DMS79 treated with DMSO at 0.1 percent for 48 hours (cell line): ENCODE results near the gene TNFRSF8.
"Not testable (repeated sequence)": the region's sequence is repeated elsewhere in the genome, so short reads cannot be mapped to it uniquely, and the experiment has no call there.

ENCODE experiments used
- DNase-seq: peaks from one replicate; lab custom pipeline; 2025; lab: John Stamatoyannopoulos, UW

Gene TNFRSF8

GRCh38 chr1:12038356-12039163 is 24.5 kb upstream of the TNFRSF8 start:
- no peak for DNase-seq

- DNase-seq = no peak
These were observed 24.0 kb upstream of the TNFRSF8 start for GRCh38 chr1:12039164-12039525.

DNA sequence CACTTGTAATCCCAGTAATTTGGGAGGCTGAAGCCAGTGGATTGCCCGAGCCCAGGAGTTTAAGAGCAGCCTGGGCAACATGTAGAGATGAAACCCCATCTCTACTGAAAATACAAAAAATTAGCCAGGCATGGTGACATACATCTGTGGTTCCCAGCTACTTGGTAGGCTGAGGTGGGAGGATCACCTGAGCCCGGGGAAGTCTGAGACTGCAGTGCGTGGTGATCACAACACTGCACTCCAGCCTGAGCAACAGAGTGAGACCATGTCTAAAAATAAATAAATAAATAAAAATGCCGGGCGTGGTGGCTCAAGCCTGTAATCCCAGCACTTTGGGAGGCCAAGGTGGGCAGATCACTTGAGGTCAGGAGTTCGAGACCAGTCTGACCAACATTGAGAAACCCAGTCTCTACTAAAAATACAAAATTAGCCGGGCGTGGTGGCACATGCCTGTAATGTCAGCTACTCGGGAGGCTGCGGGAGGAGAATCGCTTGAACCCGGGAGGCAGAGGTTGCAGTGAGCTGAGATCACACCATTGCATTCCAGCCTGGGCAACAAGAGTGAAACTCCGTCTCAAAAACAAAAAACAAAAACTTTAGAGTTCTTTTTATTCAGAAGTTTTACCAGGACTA is 23.2 kb upstream of the TNFRSF8 start:
- not testable (repeated sequence) for DNase-seq

DNA sequence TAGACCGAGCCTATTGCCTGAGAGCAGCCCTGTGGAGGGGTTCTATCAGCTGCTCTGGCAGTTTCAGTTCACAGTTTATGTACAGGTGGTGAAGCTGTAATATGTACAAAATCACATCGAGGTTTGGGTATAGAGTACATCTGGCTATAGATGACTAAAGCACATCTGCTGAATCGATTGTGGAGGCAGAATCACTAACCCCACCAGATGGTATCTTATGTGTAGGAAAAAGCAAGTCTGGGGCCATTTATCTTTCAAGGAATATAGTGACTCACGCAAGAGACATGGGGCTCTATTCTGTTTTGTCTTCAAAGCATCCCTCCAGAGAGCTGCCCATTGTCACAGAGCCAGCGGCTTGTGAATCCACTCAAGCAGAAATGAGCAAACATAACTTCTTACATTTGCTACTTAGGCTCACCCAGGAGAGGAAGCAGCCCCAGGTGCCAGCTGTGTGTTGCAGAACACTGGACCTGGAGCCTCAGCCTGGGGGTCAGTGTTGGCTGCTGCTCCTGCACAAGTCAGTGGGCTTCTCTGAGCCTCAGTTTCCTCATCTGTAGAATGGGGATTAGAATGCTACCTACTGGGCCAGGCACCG is 22.5 kb upstream of the TNFRSF8 start:
- DNase-seq = peak; percentile 97

DNA sequence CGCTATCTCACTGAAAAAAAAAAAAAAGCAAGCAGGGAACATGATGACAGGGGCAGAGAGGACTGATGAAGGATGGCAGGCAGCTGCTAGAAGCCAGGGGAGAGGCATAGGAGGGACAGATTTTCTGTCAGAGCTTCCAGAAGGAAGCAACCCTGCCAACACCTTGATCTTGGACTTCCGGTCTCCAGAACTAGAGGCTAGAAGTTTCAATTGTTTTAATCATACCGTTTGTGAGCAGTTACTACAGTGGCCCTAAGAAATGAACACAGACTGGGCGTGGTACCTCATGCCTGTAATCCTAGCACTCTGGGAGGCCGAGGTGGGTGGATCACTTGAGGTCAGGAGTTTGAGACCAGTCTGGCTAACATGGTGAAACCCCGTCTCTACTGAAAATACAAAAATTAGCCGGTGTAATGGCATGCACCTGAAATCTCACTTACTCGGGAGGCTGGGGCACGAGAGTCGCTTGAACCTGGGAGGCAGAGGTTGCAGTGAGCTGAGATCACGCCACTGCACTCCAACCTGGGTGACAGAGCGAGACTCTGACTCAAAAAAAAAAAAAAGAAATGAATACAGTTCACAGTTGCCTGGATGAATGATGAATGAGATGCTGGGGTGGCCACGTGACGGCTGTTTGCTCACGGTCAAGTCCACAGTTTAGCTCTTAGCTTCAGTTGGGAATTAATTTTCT is 18.8 kb upstream of the TNFRSF8 start:
- DNase-seq = not testable (repeated sequence)

DNA sequence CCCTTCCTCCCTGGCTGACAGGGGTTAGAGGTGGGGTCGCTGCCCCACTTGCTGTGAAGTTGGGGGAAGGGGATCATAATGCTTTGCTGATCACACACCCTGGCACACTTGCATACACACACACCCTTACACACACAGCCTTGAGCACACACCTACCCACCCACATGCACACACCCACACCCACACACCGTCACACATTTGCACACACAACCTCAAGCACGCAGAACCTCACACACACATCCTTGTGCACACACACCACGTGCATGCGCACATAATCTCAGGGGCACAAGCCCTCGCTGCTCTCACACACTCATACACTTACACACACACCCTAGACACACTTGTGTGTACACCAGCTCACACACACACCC is 16.4 kb upstream of the TNFRSF8 start:
- no peak for DNase-seq

DNA sequence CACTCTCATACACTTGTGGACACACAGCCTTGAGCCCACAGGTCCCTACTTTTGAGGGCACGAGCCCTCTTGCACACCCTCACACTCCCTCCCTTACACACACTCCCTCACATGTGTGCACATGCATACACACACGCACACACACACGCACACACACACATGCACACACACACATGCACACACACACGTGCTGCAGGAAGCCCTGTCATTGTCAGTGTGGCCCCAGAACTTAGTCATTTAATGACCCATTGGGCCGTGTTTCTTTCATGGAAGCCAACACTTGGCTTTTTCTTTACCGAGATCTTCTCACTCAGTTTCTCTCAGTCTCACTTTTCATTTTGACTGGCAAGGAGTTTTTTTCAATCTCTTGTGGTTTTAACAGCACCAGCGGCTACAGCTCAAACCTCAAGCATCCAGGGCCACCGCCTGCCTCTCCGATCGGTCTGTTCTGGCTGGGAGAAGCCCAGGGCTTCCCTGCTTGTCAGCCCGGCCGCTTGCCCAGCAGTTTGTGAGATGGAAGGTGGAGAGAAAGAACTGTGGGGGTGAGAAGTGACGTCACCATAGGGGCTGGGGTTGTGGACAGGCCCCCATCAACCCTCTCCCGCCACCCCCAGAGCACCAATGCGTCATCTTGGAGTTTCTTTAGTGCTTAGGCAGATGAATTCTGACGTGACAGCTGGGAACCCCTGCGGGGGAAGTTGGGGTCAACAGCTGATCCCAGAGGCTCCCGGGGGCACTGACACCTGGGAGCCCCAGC is 15.8 kb upstream of the TNFRSF8 start:
- DNase-seq = no peak

- no peak for DNase-seq
These were observed 14.7 kb upstream of the TNFRSF8 start for GRCh38 chr1:12048372-12048771.

DNA sequence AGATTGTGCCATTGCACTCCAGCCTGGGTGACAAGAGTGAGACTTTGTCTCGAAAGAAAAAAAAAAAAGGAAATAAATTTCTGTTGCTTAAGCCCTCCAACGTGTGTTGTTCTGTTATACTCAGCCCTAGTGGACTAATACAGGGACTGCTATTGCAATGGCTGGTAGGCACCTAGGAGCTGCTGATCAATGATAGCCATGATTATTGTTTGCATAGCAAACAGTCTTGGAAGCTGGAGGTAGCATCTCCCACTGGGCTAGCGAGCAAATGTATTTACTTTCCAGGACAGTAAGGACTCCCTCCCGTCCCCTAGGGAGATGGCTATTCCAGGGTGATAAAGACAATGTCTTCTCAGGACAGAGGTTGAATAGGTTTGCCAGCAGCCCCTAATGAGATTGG is 13.5 kb upstream of the TNFRSF8 start:
- no peak for DNase-seq

GRCh38 chr1:12051361-12051760 is 11.7 kb upstream of the TNFRSF8 start:
- no peak for DNase-seq

GRCh38 chr1:12052008-12052573 is 11.0 kb upstream of the TNFRSF8 start:
- no peak for DNase-seq

DNA sequence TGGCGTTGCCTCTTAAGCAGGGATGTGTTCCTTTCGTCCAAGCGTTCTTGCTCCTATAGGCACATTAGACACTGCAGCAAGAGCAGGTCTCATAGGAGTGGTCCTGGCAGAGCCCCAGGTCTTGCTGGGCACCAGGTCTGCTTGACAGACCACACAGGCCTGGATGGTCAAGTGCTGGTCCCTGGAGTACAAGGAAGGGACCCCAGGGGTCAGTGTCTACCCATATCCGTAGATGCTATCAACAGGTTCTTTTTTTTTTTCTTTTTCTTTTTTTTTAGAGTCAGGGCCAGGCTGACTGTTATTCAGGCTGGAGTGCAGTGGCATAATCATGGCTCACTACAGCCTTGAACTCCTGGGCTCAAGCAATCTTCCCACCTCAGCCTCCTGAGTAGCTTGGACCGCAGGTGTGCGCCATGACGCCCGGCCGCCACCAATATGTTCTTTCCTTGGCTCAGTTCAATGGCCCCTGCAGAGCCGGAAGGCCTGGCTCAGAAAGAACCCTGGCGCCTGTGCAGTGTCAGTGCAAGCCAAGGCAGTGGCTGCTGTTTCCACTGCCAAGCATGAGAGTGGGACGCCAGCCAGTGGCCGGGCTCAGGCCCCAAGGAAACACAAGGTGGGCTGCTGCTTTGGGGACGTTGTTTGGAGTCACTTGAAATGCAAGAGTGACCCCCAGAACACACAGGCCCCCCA is 10.0 kb upstream of the TNFRSF8 start:
- DNase-seq = no peak

GRCh38 chr1:12053752-12054548 is 9.2 kb upstream of the TNFRSF8 start:
- DNase-seq = no peak

DNA sequence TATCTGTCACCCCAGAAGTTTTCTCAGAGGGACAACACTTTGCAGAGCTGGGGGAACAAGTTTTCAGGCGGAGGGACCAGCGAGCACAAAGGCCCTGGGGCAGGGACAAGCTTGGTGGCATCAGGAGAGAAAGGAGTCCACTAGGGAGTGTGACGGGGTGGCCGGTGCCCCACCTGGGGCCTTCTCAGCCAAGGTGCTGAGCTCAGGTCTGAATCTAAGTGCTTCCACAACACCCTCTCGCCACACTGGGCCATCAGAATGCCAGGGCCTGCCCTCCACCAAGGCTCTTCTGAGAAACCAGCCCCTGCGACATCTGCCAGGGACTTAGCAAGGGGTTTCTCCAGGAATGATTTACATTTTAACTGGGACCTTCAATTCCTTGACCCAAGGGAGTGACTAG is 7.8 kb upstream of the TNFRSF8 start:
- DNase-seq = no peak

- no peak for DNase-seq
These were observed 6.7 kb upstream of the TNFRSF8 start for GRCh38 chr1:12056331-12056841.

- DNase-seq = no peak
These were observed 5.7 kb upstream of the TNFRSF8 start for GRCh38 chr1:12057382-12057781.

DNA sequence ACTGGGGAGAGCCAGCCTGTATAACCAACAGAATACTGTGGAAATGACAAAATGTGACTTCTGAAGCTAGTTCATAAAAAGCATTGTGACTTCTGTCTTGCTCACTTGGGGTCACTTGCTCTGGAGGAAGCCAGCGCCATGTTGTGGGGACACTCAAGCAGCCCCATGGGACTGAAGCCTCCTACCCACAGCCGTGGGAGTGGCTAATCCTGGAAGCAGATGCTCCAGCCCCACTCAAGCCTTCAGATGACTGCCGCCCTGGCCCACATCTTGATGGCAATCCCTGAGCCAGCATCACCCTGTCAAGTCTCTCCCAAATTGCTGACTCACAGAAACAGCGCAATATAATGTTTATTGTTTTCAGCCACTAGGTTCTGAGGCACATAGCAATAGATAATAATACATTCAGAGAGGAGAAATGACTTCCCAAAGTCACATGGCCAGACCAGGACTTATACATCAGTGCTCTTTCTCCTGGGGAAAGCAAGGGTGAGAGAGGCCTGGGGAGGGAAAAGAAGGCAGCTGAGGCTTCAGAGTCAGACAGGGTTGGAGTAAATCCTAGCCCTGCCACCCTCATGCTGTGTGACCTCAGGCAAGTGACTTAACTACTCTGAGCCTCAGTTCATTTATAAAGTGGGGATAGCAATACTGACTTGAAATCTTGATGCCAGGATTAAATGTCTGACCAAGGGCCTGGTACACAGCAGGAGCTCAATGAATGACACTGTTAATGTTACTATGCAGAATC is 5.0 kb upstream of the TNFRSF8 start:
- no peak for DNase-seq

GRCh38 chr1:12059226-12059625 is 3.9 kb upstream of the TNFRSF8 start:
- DNase-seq = no peak

DNA sequence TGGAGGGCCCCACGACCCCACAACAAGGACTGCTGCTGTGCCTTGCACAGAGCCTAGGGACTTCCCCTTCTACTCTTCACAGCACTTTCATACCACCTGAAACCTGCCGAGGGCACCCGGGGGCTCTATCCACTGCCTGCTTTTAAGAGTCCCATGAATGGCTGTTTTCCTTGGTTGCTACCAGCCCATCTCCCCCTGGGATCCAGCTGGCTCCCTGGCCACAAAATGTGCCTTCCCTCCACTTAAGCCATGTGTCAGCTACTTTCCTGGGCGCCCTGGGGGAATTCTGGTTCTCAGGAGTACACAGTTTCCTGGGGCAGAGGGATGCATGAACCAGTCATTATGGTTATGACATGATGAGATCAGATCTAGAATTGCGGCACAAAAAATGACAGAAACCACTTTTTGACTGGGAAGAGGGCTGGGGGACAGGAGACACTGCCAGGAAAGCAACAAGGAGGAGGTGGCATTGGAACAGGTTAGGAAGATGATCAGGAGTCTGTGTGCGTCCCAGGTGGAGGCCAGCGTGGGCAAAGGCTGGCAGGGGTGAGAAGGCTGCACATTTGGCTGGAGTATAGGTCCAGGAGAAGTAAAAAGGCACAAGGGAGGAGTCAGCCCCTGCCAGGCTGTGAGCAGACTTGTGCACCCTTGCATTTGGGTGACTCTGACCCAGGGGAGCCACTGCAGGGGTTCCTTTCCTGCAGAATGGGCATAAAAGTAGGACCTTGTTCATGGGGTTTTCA is 3.2 kb upstream of the TNFRSF8 start:
- no peak for DNase-seq
